HG02870 (cell line): ENCODE results near the gene ZNF200.
"Not testable (repeated sequence)": the region's sequence is repeated elsewhere in the genome, so short reads cannot be mapped to it uniquely, and the experiment has no call there.

Experiments used
- ATAC-seq: cut with Tn5 transposase; IDR thresholded peaks from one replicate; pipeline ENCODE4 v1.9.1; 2021; ENCODE audit warnings: mild to moderate bottlenecking, moderate library complexity; ENCODE audit not compliant: unreplicated experiment

Gene ZNF200

DNA sequence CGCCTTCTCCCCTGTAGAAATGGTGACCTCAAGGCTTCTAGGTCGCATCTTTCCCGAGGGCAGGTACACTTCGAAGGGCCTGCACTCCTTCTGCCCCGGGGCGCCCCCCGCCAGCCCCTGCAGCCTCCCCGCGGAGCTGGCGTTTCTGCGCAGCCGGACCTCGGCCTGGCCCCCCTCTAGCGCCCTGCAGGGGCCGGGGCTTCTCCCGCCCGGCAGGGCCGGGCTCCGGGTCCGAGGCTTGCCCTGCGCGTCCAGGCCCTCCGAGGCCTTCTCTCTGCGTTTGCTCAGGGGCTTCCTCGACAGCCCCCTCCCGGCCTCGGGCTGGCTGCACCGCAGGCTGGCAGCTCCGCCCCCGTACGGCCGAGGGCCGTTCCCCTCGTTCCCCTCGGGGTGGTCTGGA lies 19.4 kb upstream of the ZNF200 start:
- ATAC-seq, result no peak

- ATAC-seq, result no peak
These were observed 18.0 kb upstream of the ZNF200 start for GRCh38 chr16:3252967-3253366.

- no peak for ATAC-seq
These were observed 14.5 kb upstream of the ZNF200 start for GRCh38 chr16:3249451-3249850.

- ATAC-seq, result no peak
These were observed 14.1 kb upstream of the ZNF200 start for GRCh38 chr16:3249020-3249419.

- no peak for ATAC-seq
These were observed 13.6 kb upstream of the ZNF200 start for GRCh38 chr16:3248596-3248995.

DNA sequence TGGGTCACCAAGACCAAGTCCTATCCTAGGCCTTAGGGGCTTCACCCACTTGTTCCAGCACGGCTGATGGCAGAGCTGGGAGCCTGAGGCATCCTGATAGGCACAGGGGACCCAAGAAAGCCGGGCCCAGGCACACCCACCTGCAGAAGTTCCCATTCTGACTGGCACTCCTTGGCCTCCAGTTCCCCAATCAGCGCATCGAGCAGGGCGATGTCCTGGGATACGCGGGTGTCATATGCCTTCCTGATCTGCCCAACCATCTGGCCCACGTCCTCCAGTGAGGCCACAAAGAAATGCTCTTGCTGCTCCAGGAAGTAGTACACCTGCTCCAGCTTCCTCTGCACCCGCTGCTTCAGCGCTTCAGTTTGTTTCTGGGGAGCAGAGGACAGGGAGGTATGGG lies 11.9 kb upstream of the ZNF200 start:
- no peak for ATAC-seq

GRCh38 chr16:3246002-3246401 lies 11.0 kb upstream of the ZNF200 start:
- ATAC-seq, result no peak

DNA sequence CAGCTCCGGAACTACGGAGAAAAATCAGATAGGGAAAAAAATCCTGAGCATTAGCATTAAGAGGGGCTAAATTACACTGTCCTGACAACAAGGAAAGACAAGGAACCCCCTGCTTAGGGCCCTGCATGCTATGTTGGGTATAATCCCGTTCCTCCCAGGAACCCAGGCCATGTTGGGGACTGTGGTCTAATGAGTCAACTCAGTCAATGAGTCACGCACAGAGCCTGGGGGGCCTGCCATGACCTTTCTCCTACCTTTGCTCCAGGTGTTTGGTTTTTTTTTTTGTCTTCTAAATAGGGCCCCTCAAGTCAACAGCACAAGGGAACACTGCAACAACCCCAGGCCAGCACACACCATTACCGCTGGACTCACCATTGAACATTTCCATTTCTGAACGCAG lies 8.9 kb upstream of the ZNF200 start:
- ATAC-seq, result no peak

DNA sequence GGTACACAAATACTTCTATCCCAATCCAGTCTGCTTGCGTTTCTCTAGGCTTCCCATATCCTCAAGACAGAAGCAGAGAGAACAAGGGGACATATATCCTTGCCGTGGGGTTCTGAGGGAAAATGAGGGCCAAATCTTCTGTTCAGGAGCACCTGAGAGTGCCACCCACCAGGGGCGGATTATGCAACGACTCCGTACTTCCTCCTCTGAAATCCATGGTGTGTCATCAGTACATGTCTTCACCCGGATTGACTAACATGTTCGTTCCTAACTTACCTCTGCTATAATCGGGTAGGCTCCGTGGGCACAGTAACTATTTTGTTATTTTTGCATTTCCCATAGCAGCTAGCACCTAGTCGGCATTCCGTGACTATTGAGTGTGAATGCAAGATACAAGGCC lies 7.8 kb upstream of the ZNF200 start:
- no peak for ATAC-seq

DNA sequence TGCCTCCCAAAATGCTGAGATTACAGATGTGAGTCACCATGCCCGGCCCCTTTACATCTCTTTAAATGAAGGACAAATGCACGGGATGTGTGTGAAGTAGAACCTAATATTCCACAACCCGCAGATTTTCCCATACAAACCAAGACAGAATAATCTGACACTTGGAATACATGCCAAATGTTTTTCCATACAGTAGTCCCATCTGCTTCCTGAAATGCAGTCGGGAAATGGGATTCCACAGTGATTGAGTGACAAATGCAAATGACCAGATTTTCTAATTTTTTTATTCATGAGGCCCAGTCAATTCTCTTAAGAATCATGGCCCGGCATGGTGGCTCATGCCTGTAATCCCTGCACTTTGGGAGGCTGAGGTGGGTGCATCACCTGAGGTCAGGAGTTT lies 6.8 kb upstream of the ZNF200 start:
- ATAC-seq, result no peak

GRCh38 chr16:3235856-3236669 lies 1.1 kb upstream of the ZNF200 start:
- no peak for ATAC-seq

DNA sequence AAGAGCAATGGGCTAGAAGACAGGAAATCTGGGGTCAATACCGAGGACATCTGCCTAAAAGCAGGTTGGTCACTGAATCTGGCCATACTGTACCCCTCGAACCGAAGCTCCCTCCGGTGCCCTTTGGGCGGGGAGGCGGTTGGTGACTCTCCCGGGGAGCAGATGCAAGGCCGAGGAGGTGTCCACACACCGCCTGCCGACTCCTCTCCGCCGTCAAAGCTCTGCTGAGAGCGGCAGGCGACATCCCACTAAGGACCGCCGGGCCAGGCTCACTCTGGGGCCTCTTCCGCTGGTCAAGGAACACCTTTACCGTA lies 458 bp downstream of the ZNF200 start:
- no peak for ATAC-seq

- ATAC-seq, result no peak
These were observed 10.9 kb downstream of the ZNF200 start for GRCh38 chr16:3223913-3224515.

DNA sequence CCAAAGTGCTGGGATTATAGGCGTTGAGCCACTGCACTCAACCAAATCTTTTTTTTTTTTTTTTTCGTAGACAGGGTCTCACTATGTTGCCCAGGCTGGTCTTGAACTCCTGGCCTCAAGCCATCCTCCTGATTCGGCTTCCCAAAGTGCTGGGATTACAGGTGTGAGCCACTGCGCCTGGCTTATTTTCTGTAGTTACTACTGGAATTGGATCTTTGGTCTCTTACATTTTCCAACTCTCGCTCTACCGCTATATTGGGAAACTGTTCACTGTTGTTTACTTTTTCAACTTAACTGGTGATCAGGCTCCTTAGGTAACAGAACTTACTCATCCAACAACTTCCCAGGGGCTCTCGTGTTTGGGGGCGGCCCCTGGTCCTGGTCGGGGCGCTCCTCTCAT lies 14.1 kb downstream of the ZNF200 start:
- no peak for ATAC-seq

DNA sequence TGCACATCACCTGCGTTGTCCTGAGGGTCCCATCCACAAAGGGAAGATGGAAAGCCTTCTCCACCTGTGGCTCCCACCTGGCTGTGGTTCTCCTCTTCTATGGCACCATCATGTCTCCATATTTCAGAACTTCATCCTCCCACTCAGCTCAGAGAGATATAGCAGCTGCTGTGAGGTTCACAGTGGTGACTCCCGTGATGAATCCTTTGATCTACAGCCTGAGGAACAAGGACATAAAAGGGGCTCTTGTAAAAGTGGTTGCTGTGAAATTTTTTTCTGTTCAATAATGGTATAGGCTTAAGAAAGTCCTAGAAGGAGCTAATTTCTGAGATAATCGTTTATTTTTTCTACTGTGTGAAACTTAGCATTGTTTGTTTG lies 18.7 kb downstream of the ZNF200 start:
- ATAC-seq, result no peak

DNA sequence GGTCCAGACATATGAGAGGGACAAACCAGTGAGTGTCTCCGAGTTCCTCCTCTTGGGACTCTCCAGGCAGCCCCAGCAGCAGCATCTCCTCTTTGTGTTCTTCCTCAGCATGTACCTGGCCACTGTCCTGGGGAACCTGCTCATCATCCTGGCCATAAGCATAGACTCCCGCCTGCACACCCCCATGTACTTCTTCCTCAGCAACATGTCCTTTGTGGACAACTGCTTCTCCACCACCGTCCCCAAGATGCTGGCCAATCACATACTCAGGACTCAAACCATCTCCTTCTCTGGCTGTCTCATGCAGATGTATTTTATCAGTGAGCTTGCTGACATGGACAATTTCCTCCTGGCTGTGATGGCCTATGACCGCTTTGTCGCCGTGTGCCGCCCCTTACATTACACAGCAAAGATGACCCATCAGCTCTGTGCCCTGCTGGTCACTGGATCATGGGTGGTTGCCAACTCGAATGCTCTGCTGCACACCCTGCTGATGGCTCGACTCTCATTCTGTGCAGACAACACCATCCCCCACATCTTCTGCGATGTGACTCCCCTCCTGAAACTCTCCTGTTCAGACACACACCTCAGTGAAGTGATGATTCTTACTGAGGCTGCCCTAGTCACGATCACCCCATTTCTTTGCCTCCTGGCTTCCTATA lies 19.2 kb downstream of the ZNF200 start:
- no peak for ATAC-seq

GRCh38 chr16:3214904-3215600 lies 19.9 kb downstream of the ZNF200 start:
- ATAC-seq, result no peak

GRCh38 chr16:3212567-3212966 lies 22.4 kb downstream of the ZNF200 start:
- ATAC-seq, result no peak

GRCh38 chr16:3212006-3212405 lies 23.0 kb downstream of the ZNF200 start:
- no peak for ATAC-seq

- no peak for ATAC-seq
These were observed 27.6 kb downstream of the ZNF200 start for GRCh38 chr16:3207086-3207953.

- not testable (repeated sequence) for ATAC-seq
These were observed 29.0 kb downstream of the ZNF200 start for GRCh38 chr16:3205939-3206338.
